Heart left ventricle (tissue), 16 donors: ENCODE measurements around the gene SMAD3. TPM values are rescaled to one million over a fixed set of nuclear protein-coding genes. Genes with fewer than 3 reads are reported as not detected.

ENCODE experiments used
- ATAC-seq, 4 donors: fragments of 200-7000 bp; cut with Tn5 transposase; one replicate each; pipeline ENCODE4 v1.9.1; 2020 to 2022; ENCODE audit warnings: moderate library complexity in 4 of 4, mild to moderate bottlenecking in 3 of 4, moderate number of reproducible peaks in 1 of 4
- DNase-seq, 5 donors: peaks; one replicate each; pipeline ENCODE4 v3.0.0-alpha.2; 2020
- H3K27ac ChIP-seq, 12 donors: fragments of 200-600 bp; sonication (generic) in 4 of 12; one replicate each; pipeline versions ENCODE4 v1.5.0 to v1.8.0; 2016 to 2022; ENCODE audit warnings: mild to moderate bottlenecking in 2 of 12
- H3K27me3 ChIP-seq, 9 donors: fragments of 200-600 bp; sonication (generic) in 2 of 9; one replicate each; pipeline versions ENCODE4 v1.5.1 to v1.8.0; 2016 to 2022; ENCODE audit warnings: mild to moderate bottlenecking in 3 of 9
- H3K36me3 ChIP-seq, 9 donors: fragments of 200-600 bp; sonication (generic) in 2 of 9; one replicate each; pipeline versions ENCODE4 v1.5.0 to v1.8.0; 2018 to 2022; ENCODE audit warnings: mild to moderate bottlenecking in 2 of 9
- H3K4me1 ChIP-seq, 12 donors: fragments of 200-600 bp; sonication (generic) in 4 of 12; one replicate each; pipeline versions ENCODE4 v1.5.0 to v1.8.0; 2016 to 2022; ENCODE audit warnings: mild to moderate bottlenecking in 3 of 12
- H3K4me3 ChIP-seq, 12 donors: fragments of 200-600 bp; sonication (generic) in 4 of 12; one replicate each; pipeline versions ENCODE4 v1.5.0 to v1.8.0; 2017 to 2022; ENCODE audit warnings: mild to moderate bottlenecking in 9 of 12, moderate library complexity in 4 of 12
- H3K9me3 ChIP-seq, 12 donors: fragments of 200-600 bp; sonication (generic) in 4 of 12; one replicate each; pipeline versions ENCODE4 v1.5.0 to v1.8.0; 2016 to 2022; ENCODE audit warnings: mild to moderate bottlenecking in 1 of 12
- POLR2A ChIP-seq, 2 donors: fragments of 450-650 bp; IDR thresholded peaks; one replicate each; pipeline ENCODE4 v1.6.1; 2017; ENCODE audit warnings: antibody characterized with exemption in 2 of 2, mild to moderate bottlenecking in 2 of 2, moderate library complexity in 2 of 2
- WGBS, 4 donors: extraction: QIAGEN DNeasy Blood & Tissue Kit in 2 of 4; methylation state at CpG; one replicate each; pipeline versions ENCODE4 v1.1.5 to v1.1.7; 2013 to 2018; 5-methylcytosine and 5-hydroxymethylcytosine counted together
- intact Hi-C, 10 donors: fragments of 100-400 bp; cut with DNase I; formaldehyde crosslinking; loops; one replicate each; pipeline versions ENCODE4 v1.11.1 to v1.14.2; 2022
- polyA plus RNA-seq, 2 donors: library from polyadenylated mRNA; stranded (reverse); fragments of 200-250 nt; gene quantifications; one replicate each; pipeline ENCODE4 v1.2.3, GENCODE V29; 2013
- total RNA-seq, 9 donors: library from RNA; depleted of rRNA in 2 of 9; stranded (reverse); fragments of >200 nt in 2 of 9; fragmentation: NEBNext Ultra II Directional in 3 of 9; extraction: Animal tissue kit (Norgen Biotek cat#: 25700) in 3 of 9; gene quantifications; one replicate each; pipeline versions ENCODE4 v1.1.0 to v1.2.4, GENCODE V29; 2016 to 2023
- TF ChIP-seq, protein P1 (sequence below), 12 donors: fragments of 200-600 bp; sonication (generic) in 4 of 12; IDR thresholded peaks; one replicate each; pipeline versions ENCODE4 v1.5.0 to v1.8.0; 2018 to 2022; ENCODE audit warnings: antibody characterized with exemption in 12 of 12, mild to moderate bottlenecking in 5 of 12
- donor health status: ischemic (EF 13 %, LVEDD 7.1; RV severe dilation, severe dysfunction).
- donor health status: healthy with polysubstance abuse.
- donor health status: DM: no; HTN: yes; CAD: no.
- donor health status: DM: no; HTN: no; CAD: no.
- donor health status: ischemic (EF 25% LVEDD 6.9; RV normal size, moderate dysfunction).
- donor health status: ischemic (EF 25% LVEDD 5.7; RV mildly dilated, moderate dysfunction).
- donor health status: healthy.
- donor health status: DM: yes; HTN: yes; CAD: no.
- donor health status: ischemic (EF 35%, LVEDD 5.7; RV mildly dilated, moderate dysfunction).
- donor health status: nonischemic (EF 11% LVEDD 7.7; RV severe dilation, severe dysfunction).
- donor health status: DM: yes; HTN: yes; CAD: no.
- donor health status: PGD.
- donor health status: ischemic (EF 29% LVEDD 5.4; RV normal size, mild dysfunction).
- donor health status: nonischemic (EF 23%, LVEDD 6.1; RV moderate dilation, normal function).

The SMAD3 gene
- total and polyA plus RNA-seq, 11 donors, result 5.6 to 34.3 (median 15.3) TPM

DNA sequence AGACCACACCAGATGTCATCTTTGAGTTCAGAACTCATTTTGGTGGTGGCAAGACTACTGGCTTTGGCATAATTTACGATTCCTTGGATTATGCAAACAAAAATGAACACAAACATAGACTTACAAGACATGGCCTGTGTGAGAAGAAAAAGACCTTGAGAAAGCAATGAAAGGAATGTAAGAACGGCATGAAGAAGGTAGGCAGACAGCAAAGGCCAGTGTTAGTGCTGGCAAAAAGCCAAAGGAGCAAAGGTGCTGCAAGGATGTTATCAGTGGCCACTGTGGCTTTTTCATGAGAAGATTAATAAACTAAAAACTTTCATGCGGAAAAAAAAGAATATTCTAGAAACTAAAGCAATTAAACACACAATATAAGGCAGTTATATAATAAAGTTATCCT lies 167.2 kb downstream of the SMAD3 start:
- peaks cover 0 to 80% (median 58%) of the 10 kb centered on the region in 9 donors for H3K36me3 ChIP-seq

DNA sequence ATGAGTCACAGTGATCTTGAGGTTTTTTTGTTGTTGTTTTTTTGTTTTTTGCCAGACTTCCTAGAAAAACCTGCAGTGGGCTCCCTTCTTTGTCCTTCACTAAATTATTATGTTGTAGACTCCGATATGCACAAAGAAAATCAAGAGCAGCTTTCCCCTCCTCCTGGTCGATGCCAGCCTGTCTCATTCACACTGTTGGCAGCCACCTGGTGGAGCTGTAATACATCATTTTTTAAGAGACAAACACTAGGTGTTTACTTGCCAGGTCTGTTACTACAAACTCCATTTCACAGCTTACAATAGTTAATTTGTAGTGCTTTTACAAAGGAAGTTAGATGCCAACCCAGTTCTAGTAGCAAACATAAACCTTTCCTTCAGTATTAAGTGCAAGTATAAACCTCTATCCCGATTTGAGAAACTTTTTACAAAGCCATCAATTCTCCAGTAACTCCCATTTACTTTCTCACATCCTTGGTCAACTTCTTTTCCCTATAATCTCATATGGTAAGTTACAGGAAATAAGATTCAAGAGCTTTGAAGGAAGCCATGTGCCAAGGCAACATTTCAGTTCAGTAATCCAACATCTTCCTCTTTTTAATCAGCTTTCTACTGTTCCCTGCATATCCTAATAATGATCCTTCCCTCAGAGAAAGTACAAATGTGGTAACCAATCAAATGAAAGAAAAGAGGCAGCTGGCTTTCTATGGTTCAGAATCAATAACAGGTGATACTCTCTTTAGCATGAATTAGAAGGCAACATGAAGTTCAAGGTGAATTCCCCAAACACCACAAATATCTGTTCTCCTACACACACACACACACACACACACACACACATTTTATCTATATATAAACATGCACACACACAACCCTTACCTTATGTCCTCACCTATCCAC lies 175.1 kb downstream of the SMAD3 start:
- Histone ChIP-seq H3K4me3 (no peak overlapping the region), H3K36me3 (peaks cover 0 to 8% (median under 1%) of the 10 kb centered on the region in 9 donors), H3K9me3 (no peaks in the 10 kb centered on the region), H3K27ac (peak overlapping the region in 1 of 12 donors; percentile 34), H3K4me1 (peaks cover 0 to 44% (median 7%) of the 10 kb centered on the region in 12 donors), H3K27me3 (no peaks in the 10 kb centered on the region)
- ATAC-seq (peak in 2 of 4 donors; percentile 30 to 39), DNase-seq (no peak)
- TF ChIP-seq, protein P1, sequence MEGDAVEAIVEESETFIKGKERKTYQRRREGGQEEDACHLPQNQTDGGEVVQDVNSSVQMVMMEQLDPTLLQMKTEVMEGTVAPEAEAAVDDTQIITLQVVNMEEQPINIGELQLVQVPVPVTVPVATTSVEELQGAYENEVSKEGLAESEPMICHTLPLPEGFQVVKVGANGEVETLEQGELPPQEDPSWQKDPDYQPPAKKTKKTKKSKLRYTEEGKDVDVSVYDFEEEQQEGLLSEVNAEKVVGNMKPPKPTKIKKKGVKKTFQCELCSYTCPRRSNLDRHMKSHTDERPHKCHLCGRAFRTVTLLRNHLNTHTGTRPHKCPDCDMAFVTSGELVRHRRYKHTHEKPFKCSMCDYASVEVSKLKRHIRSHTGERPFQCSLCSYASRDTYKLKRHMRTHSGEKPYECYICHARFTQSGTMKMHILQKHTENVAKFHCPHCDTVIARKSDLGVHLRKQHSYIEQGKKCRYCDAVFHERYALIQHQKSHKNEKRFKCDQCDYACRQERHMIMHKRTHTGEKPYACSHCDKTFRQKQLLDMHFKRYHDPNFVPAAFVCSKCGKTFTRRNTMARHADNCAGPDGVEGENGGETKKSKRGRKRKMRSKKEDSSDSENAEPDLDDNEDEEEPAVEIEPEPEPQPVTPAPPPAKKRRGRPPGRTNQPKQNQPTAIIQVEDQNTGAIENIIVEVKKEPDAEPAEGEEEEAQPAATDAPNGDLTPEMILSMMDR (IDR thresholded peaks at IDR 0.05), result peak in 6 of 12 donors; percentile 7 to 37 (median 26)
- TF ChIP-seq POLR2A (IDR thresholded peaks at IDR 0.05), result no peak
- 63 to 66% (median 65%) methylated on average over 3 of the region's 3 CpGs for WGBS, 4 donors
- intact Hi-C loops, result no loop called here

More for the DNA sequence above, 167.2 kb downstream of the SMAD3 start:
- Histone ChIP-seq H3K9me3 (no peaks in the 10 kb centered on the region), H3K27me3 (no peaks in the 10 kb centered on the region), H3K4me3 (no peak overlapping the region), H3K27ac (no peak overlapping the region), H3K4me1 (no peaks in the 10 kb centered on the region)
- DNase-seq (no peak), ATAC-seq (no peak)
- 91 to 96% (median 93%) methylated on average over 3 of the region's 3 CpGs for WGBS, 4 donors
- TF ChIP-seq, protein P1 (IDR thresholded peaks at IDR 0.05), result no peak
- TF ChIP-seq POLR2A (IDR thresholded peaks at IDR 0.05), result no peak
- intact Hi-C loops, result no loop called here

DNA sequence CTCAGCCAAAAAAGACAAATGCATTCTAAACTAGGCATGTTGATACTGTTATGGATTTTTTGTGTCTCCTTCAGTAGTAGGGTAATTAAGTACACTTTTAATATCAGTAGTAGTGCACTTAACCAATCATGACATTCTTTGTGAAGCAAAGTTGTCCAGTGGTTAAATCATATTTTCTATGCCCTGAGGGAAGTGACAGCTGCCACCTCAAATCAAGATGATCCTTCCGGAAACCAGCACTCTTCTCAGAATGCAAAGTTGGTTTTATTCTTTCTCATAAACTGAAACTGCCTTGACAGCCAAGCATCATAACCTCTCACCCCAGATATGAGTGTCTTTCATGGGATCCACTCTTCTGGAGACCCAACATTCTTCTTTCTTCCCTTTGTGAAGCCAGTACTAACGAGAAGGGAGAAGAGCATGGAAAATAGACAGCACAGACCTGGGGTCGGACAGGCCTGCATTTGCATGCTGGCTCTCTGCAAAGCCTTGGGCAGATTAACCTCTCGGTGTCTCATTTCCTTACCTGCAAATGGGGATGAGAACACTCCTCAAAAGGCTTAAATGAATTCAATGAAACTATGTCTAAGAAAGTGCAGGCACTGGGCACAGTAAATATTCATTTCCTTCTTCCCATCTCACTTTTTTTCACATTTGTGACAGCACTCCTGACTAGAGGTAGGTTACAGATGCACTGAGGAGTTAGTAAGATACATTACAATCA lies 175.9 kb downstream of the SMAD3 start:
- Histone ChIP-seq H3K4me1 (peaks cover 0 to 44% (median 7%) of the 10 kb centered on the region in 12 donors), H3K27ac (peak overlapping the region in 1 of 12 donors; percentile 51), H3K27me3 (no peaks in the 10 kb centered on the region), H3K9me3 (no peaks in the 10 kb centered on the region), H3K36me3 (peaks cover 0 to 6% (median 0%) of the 10 kb centered on the region in 9 donors), H3K4me3 (no peak overlapping the region)
- intact Hi-C loops, result no loop called here
- TF ChIP-seq, protein P1 (IDR thresholded peaks at IDR 0.05), result no peak
- TF ChIP-seq POLR2A (IDR thresholded peaks at IDR 0.05), result no peak
- 82 to 90% (median 88%) methylated on average over 4 of the region's 4 CpGs for WGBS, 4 donors
- DNase-seq, result no peak
- ATAC-seq, result no peak

DNA sequence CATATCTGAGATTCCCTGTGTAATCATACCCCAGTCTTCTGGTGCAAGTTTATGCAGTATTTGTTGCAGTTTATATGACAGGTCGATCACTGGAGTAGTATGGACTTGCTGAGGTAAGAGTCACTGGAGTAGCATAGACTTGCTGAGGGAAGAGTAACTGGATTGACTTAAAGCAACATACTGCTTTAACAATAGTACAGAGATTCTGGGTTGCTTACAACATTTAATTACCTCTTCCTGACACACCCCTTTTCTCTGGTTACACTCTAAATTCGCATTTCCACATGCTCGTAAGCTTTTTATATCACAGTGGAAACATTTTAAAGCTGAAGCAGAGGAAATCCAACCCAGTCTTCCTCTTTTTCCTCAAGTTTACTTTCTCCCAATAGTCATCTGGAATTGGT lies 177.3 kb downstream of the SMAD3 start:
- Histone ChIP-seq H3K4me1 (peaks cover 0 to 44% (median 7%) of the 10 kb centered on the region in 12 donors), H3K27me3 (no peaks in the 10 kb centered on the region), H3K9me3 (peaks cover 0 to 7% (median 0%) of the 10 kb centered on the region in 12 donors), H3K27ac (no peak overlapping the region), H3K4me3 (no peak overlapping the region), H3K36me3 (peaks cover 0 to 11% (median 0%) of the 10 kb centered on the region in 9 donors)
- 48 to 62% (median 55%) methylated on average over 3 of the region's 3 CpGs for WGBS, 4 donors
- intact Hi-C loops, result no loop called here
- DNase-seq (no peak), ATAC-seq (peak in 2 of 4 donors; percentile 43 to 45)
- TF ChIP-seq, protein P1 (IDR thresholded peaks at IDR 0.05), result no peak
- no peak for TF ChIP-seq POLR2A (IDR thresholded peaks at IDR 0.05)
